Parathyroid adenoma (tissue), 2 donors: ENCODE measurements around the gene FNBP1.

Experiments
- H2AFZ ChIP-seq: fragments of 300-600 bp; sonication (generic); one replicate; pipeline ENCODE4 v1.7.0; 2017; ENCODE audit warnings: antibody characterized with exemption, mild to moderate bottlenecking
- H3K27ac ChIP-seq: fragments of 300-600 bp; sonication (generic); one replicate; pipeline ENCODE4 v1.7.0; 2017
- H3K27me3 ChIP-seq: fragments of 300-600 bp; sonication (generic); one replicate; pipeline ENCODE4 v1.7.0; 2017; ENCODE audit warnings: low read length; ENCODE audit not compliant: control insufficient read depth, insufficient read depth
- H3K36me3 ChIP-seq: fragments of 300-600 bp; sonication (generic); one replicate; pipeline ENCODE4 v1.7.0; 2017; ENCODE audit warnings: low read length; ENCODE audit not compliant: control insufficient read depth, insufficient read depth
- H3K4me1 ChIP-seq: fragments of 300-600 bp; sonication (generic); one replicate; pipeline ENCODE4 v1.7.0; 2017; ENCODE audit warnings: control low read depth
- H3K4me2 ChIP-seq: fragments of 300-600 bp; sonication (generic); one replicate; pipeline ENCODE4 v1.7.0; 2017; ENCODE audit warnings: low read length
- H3K4me3 ChIP-seq: fragments of 300-600 bp; sonication (generic); one replicate; pipeline ENCODE4 v1.7.0; 2017; ENCODE audit warnings: low read depth, low read length
- H3K79me2 ChIP-seq: fragments of 300-600 bp; sonication (generic); one replicate; pipeline ENCODE4 v1.7.0; 2017; ENCODE audit warnings: control low read depth
- H3K9ac ChIP-seq: fragments of 300-600 bp; sonication (generic); one replicate; pipeline ENCODE4 v1.7.0; 2017; ENCODE audit warnings: mild to moderate bottlenecking
- H3K9me3 ChIP-seq: fragments of 300-600 bp; sonication (generic); one replicate; pipeline ENCODE4 v1.7.0; 2017; ENCODE audit warnings: low read length; ENCODE audit not compliant: control insufficient read depth
- TF ChIP-seq, protein P1 (sequence below): fragments of 300-600 bp; sonication (generic); IDR thresholded peaks from one replicate; pipeline ENCODE4 v1.7.0; 2017; ENCODE audit warnings: antibody characterized with exemption, mild to moderate bottlenecking
- donor health status: primary hyperparathyroidism.

The FNBP1 gene

DNA sequence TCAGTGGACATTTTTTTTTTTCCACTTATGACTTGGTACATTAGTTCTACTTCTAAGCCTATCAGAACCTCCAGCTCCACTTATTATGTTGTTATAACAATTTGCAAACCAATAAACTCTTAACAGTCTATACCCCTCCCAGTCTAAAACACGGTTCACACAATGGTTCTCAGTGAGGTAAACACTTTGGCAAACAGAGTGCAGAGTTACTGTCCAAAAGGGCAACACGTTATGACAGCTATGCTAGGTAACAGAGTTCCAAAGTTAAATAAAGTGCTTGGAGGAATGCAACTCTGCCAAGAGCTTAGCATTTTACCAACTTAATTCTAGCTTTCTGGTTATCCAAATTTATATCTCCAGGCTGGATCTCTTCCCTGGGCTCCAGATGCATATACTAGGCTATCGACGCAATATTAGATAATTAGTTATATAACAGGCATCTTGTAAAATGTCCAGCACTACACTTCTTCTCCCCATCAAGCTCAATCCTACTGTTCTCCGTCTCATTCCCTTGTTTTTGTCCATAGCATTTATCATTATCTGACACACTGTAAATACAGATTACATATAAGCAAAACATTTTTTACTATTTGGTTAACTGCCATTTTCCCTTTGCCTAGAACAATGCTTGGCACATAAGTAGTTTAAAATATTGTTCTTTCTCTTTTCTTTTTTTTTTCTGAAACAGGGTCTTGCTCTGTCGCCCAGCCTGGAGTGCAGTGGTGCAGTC, 14.3 kb downstream of the FNBP1 start:
- no peaks in the 10 kb centered on the region for H3K9me3 ChIP-seq
- H3K27me3 ChIP-seq: no peaks in the 10 kb centered on the region
- no peaks in the 10 kb centered on the region for H3K36me3 ChIP-seq
- H3K9ac ChIP-seq: no peak overlapping the region
- no peak overlapping the region for H3K4me3 ChIP-seq
- H3K27ac ChIP-seq: no peak overlapping the region
- H3K79me2 ChIP-seq: peaks cover 33% of the 10 kb centered on the region
- H3K4me2 ChIP-seq: no peak overlapping the region
- TF ChIP-seq, protein P1, sequence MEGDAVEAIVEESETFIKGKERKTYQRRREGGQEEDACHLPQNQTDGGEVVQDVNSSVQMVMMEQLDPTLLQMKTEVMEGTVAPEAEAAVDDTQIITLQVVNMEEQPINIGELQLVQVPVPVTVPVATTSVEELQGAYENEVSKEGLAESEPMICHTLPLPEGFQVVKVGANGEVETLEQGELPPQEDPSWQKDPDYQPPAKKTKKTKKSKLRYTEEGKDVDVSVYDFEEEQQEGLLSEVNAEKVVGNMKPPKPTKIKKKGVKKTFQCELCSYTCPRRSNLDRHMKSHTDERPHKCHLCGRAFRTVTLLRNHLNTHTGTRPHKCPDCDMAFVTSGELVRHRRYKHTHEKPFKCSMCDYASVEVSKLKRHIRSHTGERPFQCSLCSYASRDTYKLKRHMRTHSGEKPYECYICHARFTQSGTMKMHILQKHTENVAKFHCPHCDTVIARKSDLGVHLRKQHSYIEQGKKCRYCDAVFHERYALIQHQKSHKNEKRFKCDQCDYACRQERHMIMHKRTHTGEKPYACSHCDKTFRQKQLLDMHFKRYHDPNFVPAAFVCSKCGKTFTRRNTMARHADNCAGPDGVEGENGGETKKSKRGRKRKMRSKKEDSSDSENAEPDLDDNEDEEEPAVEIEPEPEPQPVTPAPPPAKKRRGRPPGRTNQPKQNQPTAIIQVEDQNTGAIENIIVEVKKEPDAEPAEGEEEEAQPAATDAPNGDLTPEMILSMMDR: no peak
- H2AFZ ChIP-seq: no peak overlapping the region
- no peaks in the 10 kb centered on the region for H3K4me1 ChIP-seq

DNA sequence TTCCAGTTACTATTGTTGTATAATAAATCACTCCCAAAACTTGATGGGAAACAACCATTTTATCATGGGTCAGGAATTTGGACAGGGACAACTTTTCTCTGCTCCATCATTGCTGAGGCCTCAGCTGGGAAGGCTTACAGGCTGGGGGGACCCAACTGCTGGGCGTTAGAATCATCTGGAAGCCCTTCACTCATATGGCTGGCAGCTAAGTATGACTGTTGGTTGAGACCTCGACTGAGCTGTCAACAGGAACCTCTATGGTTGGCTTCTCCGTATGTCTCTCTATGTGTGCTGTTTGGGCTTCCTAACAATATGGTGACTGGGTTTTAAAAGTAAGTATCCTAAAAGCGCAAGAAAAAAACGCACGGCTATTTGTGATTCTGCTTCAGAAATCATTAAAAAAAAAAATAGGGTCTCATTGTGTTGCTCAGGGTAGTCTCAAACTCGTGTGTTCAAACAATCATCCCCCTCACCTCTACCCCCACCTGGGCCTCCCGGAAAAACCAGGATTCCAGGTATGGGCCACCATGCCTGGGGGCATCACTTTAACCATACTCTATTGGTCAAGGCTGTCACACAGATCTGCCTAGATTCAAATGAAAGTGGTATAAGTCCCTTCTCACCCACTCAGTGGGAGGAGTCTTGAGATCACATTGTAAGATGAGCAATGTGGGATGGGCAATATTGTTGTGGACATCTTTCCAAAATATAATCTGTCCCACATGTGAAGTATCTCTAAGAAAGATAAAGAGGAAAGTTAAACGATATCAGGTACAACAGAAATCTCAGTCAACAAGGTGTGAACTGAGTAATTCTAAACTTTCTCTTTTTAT, 15.2 kb downstream of the FNBP1 start:
- Histone ChIP-seq H3K4me1 (no peaks in the 10 kb centered on the region), H3K9ac (no peak overlapping the region), H3K36me3 (no peaks in the 10 kb centered on the region), H3K27me3 (no peaks in the 10 kb centered on the region), H3K4me2 (no peak overlapping the region), H3K79me2 (peaks cover 29% of the 10 kb centered on the region), H3K4me3 (no peak overlapping the region), H3K27ac (no peak overlapping the region), H3K9me3 (no peaks in the 10 kb centered on the region), H2AFZ (no peak overlapping the region)
- TF ChIP-seq, protein P1: no peak

DNA sequence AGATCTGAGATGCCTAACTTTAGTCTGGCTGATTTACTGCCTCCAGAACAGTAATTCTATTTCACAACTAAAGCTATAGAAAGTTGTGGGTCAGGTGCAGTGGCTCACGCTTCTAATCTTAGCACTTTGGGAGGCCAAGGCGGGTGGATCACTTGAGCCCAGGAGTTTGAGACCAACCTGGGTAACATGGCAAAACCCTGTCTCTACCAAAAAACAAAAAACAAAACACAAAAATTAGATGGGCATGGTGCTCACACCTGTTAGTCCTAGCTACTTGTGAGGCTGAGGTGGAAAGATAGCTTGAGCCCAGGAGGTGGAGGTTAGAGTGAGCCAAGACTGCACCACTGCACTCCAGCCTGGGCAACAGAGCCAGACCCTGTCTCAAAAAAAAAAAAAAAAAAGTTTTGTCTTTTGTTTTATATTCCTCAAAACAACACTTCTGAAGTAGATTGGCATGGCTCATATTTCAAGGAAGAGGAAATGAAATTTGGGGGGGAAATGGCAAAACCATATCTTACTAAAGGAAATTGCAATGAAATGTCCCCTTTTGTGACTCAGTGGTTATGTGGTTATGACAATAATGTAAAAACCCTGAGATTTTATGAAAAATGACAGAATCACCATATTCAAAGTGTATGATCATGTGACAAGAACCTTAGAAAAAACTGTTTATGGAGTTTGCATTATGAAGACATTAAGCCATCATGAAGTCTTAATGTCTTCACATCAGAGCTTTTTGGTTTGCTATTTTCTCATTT, 16.2 kb downstream of the FNBP1 start:
- H3K9me3 ChIP-seq: no peaks in the 10 kb centered on the region
- no peak overlapping the region for H3K27ac ChIP-seq
- no peak overlapping the region for H2AFZ ChIP-seq
- H3K4me2 ChIP-seq: no peak overlapping the region
- peaks cover 29% of the 10 kb centered on the region for H3K79me2 ChIP-seq
- no peaks in the 10 kb centered on the region for H3K27me3 ChIP-seq
- no peak overlapping the region for H3K9ac ChIP-seq
- TF ChIP-seq, protein P1: no peak
- H3K36me3 ChIP-seq: no peaks in the 10 kb centered on the region
- no peak overlapping the region for H3K4me3 ChIP-seq
- no peaks in the 10 kb centered on the region for H3K4me1 ChIP-seq

DNA sequence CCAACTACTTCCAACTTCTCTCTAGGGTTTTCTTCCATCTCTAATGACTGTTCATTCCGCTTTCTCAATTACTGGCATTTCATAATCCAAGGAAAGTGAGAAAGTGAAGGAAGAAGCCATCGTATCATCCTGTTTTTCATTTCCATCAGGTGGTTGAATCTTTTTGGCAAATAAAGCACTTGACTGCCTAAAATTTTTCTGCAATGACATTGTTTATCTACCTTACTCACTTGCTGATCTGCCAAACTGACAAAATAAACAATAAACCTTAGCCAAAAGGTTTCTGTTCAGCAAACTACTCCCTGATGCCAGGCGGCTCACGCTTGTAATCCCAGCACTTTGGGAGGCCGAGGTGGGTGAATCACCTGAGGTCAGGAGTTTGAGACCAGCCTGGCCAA, 18.4 kb downstream of the FNBP1 start:
- H3K4me1 ChIP-seq: no peaks in the 10 kb centered on the region
- H2AFZ ChIP-seq: no peak overlapping the region
- H3K27me3 ChIP-seq: no peaks in the 10 kb centered on the region
- no peak overlapping the region for H3K4me2 ChIP-seq
- no peaks in the 10 kb centered on the region for H3K36me3 ChIP-seq
- H3K4me3 ChIP-seq: no peak overlapping the region
- H3K79me2 ChIP-seq: peaks cover 14% of the 10 kb centered on the region
- H3K9ac ChIP-seq: no peak overlapping the region
- H3K27ac ChIP-seq: no peak overlapping the region
- TF ChIP-seq, protein P1: no peak
- H3K9me3 ChIP-seq: no peaks in the 10 kb centered on the region
